ENCODE measurements around the gene WLS. TPM values are rescaled to one million over a fixed set of nuclear protein-coding genes. Genes with fewer than 3 reads are reported as not detected.

Gene WLS
- total and polyA plus RNA-seq, 2 donors (not counting 1 experiment from before 2014, with no cell fraction given): 156 to 269 TPM

DNA sequence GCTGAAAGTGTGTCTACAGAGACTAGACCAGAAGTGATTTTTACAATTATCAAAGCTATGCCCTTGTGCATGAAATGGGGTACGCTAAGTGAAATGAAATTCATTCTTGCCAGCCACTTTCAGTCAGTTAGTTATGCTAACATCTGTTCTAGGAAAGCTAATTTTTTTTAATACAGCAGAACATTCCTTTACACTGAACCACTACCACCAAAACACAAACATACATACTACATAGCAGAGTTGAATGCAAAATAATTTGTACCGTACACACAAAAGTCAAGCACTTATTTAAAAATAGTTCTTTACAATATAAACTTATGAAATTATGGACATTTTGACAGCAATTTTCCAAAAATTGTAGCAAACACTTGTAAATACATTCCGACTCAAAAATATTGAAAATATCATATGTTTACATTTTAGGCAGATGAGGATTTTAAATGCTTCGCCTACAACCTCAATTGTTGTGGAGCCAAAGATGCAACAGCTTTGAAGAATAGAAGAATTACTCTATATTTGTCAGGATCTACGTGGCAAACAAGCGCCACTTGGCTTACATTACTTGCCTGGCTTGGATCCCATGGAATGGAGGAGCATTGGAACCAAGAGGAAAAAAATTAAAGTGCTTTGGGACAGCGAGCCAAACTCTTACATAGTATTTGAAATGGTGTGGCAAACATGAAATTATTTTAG is 30.6 kb downstream of the WLS start:
- Histone ChIP-seq H3K36me3 (ENCODE audit: control insufficient read depth, insufficient read depth, low read length) (no peaks in the 10 kb centered on the region), H2AFZ (ENCODE audit: low read length) (no peak overlapping the region), H3K4me3 (replicated peaks in 1 of 4; ENCODE audit: control extremely low read depth in 1 of 4, insufficient read depth in 1 of 4, low read depth in 3 of 4, low read length in 4 of 4) (peak overlapping the region in 2 of 4 experiments; percentile 9 to 33), H3K27ac (ENCODE audit: insufficient read depth, low read length) (no peak overlapping the region), H3K4me1 (ENCODE audit: control insufficient read depth, extremely low read depth, insufficient read depth, low read length) (peaks cover 29% of the 10 kb centered on the region), H3K9me3 (ENCODE audit: control insufficient read depth, insufficient read depth, low read depth, low read length) (no peaks in the 10 kb centered on the region), H3K4me2 (ENCODE audit: extremely low read depth, insufficient read depth, low read length) (peak overlapping the region; percentile 60), H4K20me1 (ENCODE audit: control insufficient read depth, extremely low read depth, insufficient read depth, low read length) (peaks cover 1% of the 10 kb centered on the region), H3K27me3 (ENCODE audit: control insufficient read depth, insufficient read depth, low read length) (no peaks in the 10 kb centered on the region), H3K9ac (ENCODE audit: insufficient read depth, low read length) (no peak overlapping the region), H3K79me2 (ENCODE audit: control insufficient read depth, insufficient read depth, low read length) (peaks cover 67% of the 10 kb centered on the region)
- DNase-seq (ENCODE audit: low read depth in 2 of 2): peak in 1 of 2 donors; percentile 67
- TF ChIP-seq, protein P1, sequence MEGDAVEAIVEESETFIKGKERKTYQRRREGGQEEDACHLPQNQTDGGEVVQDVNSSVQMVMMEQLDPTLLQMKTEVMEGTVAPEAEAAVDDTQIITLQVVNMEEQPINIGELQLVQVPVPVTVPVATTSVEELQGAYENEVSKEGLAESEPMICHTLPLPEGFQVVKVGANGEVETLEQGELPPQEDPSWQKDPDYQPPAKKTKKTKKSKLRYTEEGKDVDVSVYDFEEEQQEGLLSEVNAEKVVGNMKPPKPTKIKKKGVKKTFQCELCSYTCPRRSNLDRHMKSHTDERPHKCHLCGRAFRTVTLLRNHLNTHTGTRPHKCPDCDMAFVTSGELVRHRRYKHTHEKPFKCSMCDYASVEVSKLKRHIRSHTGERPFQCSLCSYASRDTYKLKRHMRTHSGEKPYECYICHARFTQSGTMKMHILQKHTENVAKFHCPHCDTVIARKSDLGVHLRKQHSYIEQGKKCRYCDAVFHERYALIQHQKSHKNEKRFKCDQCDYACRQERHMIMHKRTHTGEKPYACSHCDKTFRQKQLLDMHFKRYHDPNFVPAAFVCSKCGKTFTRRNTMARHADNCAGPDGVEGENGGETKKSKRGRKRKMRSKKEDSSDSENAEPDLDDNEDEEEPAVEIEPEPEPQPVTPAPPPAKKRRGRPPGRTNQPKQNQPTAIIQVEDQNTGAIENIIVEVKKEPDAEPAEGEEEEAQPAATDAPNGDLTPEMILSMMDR (conservative IDR thresholded peaks at IDR 0.05 in 1 of 2, IDR thresholded peaks at IDR 0.05 in 1 of 2; ENCODE audit: low read depth in 1 of 2, low read length in 2 of 2): no peak
- TF ChIP-seq EZH2 (IDR thresholded peaks at IDR 0.05; ENCODE audit: low read length, missing control alignments): no peak

- H3K4me1 ChIP-seq (ENCODE audit: control insufficient read depth, extremely low read depth, insufficient read depth, low read length): peaks cover 26% of the 10 kb centered on the region
- no peaks in the 10 kb centered on the region for H3K27me3 ChIP-seq (ENCODE audit: control insufficient read depth, insufficient read depth, low read length)
- H2AFZ ChIP-seq (ENCODE audit: low read length): no peak overlapping the region
- no peak overlapping the region for H3K9ac ChIP-seq (ENCODE audit: insufficient read depth, low read length)
- no peak overlapping the region for H3K27ac ChIP-seq (ENCODE audit: insufficient read depth, low read length)
- H3K36me3 ChIP-seq (ENCODE audit: control insufficient read depth, insufficient read depth, low read length): no peaks in the 10 kb centered on the region
- H3K4me3 ChIP-seq (replicated peaks in 1 of 4; ENCODE audit: control extremely low read depth in 1 of 4, insufficient read depth in 1 of 4, low read depth in 3 of 4, low read length in 4 of 4): no peak overlapping the region
- DNase-seq (ENCODE audit: low read depth in 2 of 2): no peak
- TF ChIP-seq, protein P1 (conservative IDR thresholded peaks at IDR 0.05 in 1 of 2, IDR thresholded peaks at IDR 0.05 in 1 of 2; ENCODE audit: low read depth in 1 of 2, low read length in 2 of 2): no peak
- no peak for TF ChIP-seq EZH2 (IDR thresholded peaks at IDR 0.05; ENCODE audit: low read length, missing control alignments)
- H4K20me1 ChIP-seq (ENCODE audit: control insufficient read depth, extremely low read depth, insufficient read depth, low read length): peaks cover 1% of the 10 kb centered on the region
- peaks cover 58% of the 10 kb centered on the region for H3K79me2 ChIP-seq (ENCODE audit: control insufficient read depth, insufficient read depth, low read length)
- H3K4me2 ChIP-seq (ENCODE audit: extremely low read depth, insufficient read depth, low read length): no peak overlapping the region
- H3K9me3 ChIP-seq (ENCODE audit: control insufficient read depth, insufficient read depth, low read depth, low read length): no peaks in the 10 kb centered on the region
These were observed 32.7 kb downstream of the WLS start for GRCh38 chr1:68199603-68200002.

- Histone ChIP-seq H2AFZ (ENCODE audit: low read length) (no peak overlapping the region), H3K4me1 (ENCODE audit: control insufficient read depth, extremely low read depth, insufficient read depth, low read length) (peaks cover 26% of the 10 kb centered on the region), H3K9me3 (ENCODE audit: control insufficient read depth, insufficient read depth, low read depth, low read length) (no peaks in the 10 kb centered on the region), H4K20me1 (ENCODE audit: control insufficient read depth, extremely low read depth, insufficient read depth, low read length) (peaks cover 1% of the 10 kb centered on the region), H3K9ac (ENCODE audit: insufficient read depth, low read length) (no peak overlapping the region), H3K4me2 (ENCODE audit: extremely low read depth, insufficient read depth, low read length) (peak overlapping the region; percentile 66), H3K27ac (ENCODE audit: insufficient read depth, low read length) (no peak overlapping the region), H3K79me2 (ENCODE audit: control insufficient read depth, insufficient read depth, low read length) (peaks cover 61% of the 10 kb centered on the region), H3K27me3 (ENCODE audit: control insufficient read depth, insufficient read depth, low read length) (no peaks in the 10 kb centered on the region), H3K36me3 (ENCODE audit: control insufficient read depth, insufficient read depth, low read length) (no peaks in the 10 kb centered on the region), H3K4me3 (replicated peaks in 1 of 4; ENCODE audit: control extremely low read depth in 1 of 4, insufficient read depth in 1 of 4, low read depth in 3 of 4, low read length in 4 of 4) (no peak overlapping the region)
- DNase-seq (ENCODE audit: low read depth in 2 of 2): peak in 1 of 2 donors; percentile 85
- TF ChIP-seq, protein P1 (conservative IDR thresholded peaks at IDR 0.05 in 1 of 2, IDR thresholded peaks at IDR 0.05 in 1 of 2; ENCODE audit: low read depth in 1 of 2, low read length in 2 of 2): no peak
These were observed 33.6 kb downstream of the WLS start for GRCh38 chr1:68198752-68199151.

Data from fibroblast of lung (primary cell).